ENCODE measurements around the gene PPP2R5A. TPM values are rescaled to one million over a fixed set of nuclear protein-coding genes. Genes with fewer than 3 reads are reported as not detected.
A peak's percentile ranks its signal among the peaks of the same experiment; 100 is the strongest.

The PPP2R5A gene
- total RNA-seq, 1 donor from 2014 or later, result 25.5 TPM

DNA sequence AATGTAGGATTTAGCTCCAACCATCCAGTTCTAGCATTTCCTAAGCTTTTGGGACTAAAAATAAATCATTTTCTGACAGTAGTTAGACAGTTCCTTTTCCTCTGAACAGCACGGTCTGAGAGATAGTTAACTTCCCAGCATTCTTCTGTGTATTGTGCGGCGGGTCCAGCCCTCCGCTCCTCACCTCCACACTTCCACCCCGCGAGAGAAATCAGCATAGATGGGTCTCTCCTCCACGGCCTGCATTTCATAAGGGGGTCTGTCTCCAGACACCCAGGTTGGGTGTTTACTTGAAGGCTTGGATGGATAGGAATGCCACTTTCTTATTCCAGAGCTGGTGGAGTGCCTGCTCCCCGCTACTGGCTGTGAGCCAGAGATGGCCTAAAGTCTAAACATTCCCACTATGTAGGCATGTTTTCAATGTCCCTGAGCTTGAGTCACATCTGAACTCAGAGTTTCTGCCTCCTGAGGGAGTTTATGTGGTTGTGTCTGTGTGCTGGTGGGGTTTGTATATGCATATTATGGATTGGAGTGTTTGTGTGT lies 38.0 kb upstream of the PPP2R5A start:
- H3K4me1 Mint-ChIP-seq (ENCODE audit: unreplicated experiment), result peaks cover 16% of the 10 kb centered on the region
- no peaks in the 10 kb centered on the region for H3K36me3 Mint-ChIP-seq (ENCODE audit: low read depth, unreplicated experiment)
- no peaks in the 10 kb centered on the region for H3K9me3 Mint-ChIP-seq (ENCODE audit: unreplicated experiment)
- H3K27ac Mint-ChIP-seq (ENCODE audit: unreplicated experiment), result no peak overlapping the region
- TF ChIP-seq CTCF (IDR thresholded peaks at IDR 0.05; ENCODE audit: unreplicated experiment), result no peak
- peaks cover 1% of the 10 kb centered on the region for H3K27me3 Mint-ChIP-seq (ENCODE audit: unreplicated experiment)
- no peak for DNase-seq (ENCODE audit: low spot score)
- H3K4me3 Mint-ChIP-seq (ENCODE audit: unreplicated experiment), result no peak overlapping the region

GRCh38 chr1:212247988-212248387 lies 37.2 kb upstream of the PPP2R5A start:
- no peaks in the 10 kb centered on the region for H3K9me3 Mint-ChIP-seq (ENCODE audit: unreplicated experiment)

DNA sequence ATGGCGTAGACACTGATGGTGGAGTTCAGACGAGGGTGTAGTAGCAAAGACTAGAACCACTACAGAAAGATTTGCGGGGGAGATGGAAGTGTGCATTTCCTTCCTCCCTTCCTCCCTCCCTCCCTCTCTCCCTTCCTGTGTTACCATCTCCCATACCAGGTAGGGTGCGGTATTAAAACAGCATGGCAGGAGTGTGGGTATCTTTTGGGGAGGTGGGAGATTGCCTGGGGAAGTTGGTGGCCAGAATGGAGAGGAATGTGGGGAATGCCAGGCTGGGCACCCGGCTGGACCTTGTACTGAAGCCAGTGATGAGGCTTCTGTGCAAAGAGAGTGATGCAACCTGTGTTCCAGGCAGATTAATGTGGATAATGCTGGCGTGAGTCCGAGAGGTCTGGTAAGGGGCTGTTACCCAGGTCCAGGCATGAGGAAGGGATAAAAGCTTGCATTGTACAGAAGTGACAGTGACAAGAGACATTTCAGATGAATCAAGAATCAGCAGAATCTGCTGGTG lies 30.3 kb upstream of the PPP2R5A start:
- Mint-ChIP-seq H3K4me1 (ENCODE audit: unreplicated experiment) (peaks cover 26% of the 10 kb centered on the region), H3K36me3 (ENCODE audit: low read depth, unreplicated experiment) (no peaks in the 10 kb centered on the region), H3K9me3 (ENCODE audit: unreplicated experiment) (no peaks in the 10 kb centered on the region), H3K4me3 (ENCODE audit: unreplicated experiment) (no peak overlapping the region), H3K27me3 (ENCODE audit: unreplicated experiment) (peaks cover 3% of the 10 kb centered on the region), H3K27ac (ENCODE audit: unreplicated experiment) (peak overlapping the region; percentile 4)
- no peak for DNase-seq (ENCODE audit: low spot score)
- no peak for TF ChIP-seq CTCF (IDR thresholded peaks at IDR 0.05; ENCODE audit: unreplicated experiment)

More at GRCh38 chr1:212247988-212248387, 37.2 kb upstream of the PPP2R5A start:
- DNase-seq (ENCODE audit: low spot score), result no peak
- H3K36me3 Mint-ChIP-seq (ENCODE audit: low read depth, unreplicated experiment), result no peaks in the 10 kb centered on the region
- H3K27me3 Mint-ChIP-seq (ENCODE audit: unreplicated experiment), result peaks cover 1% of the 10 kb centered on the region
- peaks cover 16% of the 10 kb centered on the region for H3K4me1 Mint-ChIP-seq (ENCODE audit: unreplicated experiment)
- no peak for TF ChIP-seq CTCF (IDR thresholded peaks at IDR 0.05; ENCODE audit: unreplicated experiment)
- H3K27ac Mint-ChIP-seq (ENCODE audit: unreplicated experiment), result no peak overlapping the region
- H3K4me3 Mint-ChIP-seq (ENCODE audit: unreplicated experiment), result no peak overlapping the region

DNA sequence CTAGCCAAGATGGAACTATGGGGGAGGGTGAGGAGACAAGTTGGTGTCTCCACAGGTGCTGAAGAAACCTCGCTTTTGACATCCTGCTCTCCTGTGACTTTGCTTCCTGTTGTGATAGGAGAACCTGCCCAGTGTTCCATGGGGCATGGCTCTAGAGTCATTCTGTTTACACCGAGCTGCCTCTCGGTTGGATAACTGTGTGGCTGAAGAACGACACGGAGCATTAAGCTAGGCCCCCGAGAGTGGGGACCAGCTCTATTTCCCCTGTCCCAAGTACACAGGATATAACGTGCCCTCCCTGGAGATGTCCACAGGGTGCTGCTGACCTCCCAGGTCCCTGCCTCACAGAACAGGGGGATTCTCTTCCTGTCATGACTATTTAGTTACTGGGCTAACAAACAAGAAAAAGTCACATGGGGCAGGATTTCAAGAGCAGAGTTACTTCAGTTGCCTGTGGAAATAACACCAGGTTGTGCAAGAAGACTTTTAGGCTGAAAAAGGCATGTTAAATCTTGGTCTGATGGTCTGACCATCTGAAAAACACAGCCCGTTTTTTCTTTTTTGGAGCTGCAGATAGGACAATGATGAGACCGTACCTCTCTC lies 29.4 kb upstream of the PPP2R5A start:
- peaks cover 3% of the 10 kb centered on the region for H3K27me3 Mint-ChIP-seq (ENCODE audit: unreplicated experiment)
- H3K4me3 Mint-ChIP-seq (ENCODE audit: unreplicated experiment), result no peak overlapping the region
- no peaks in the 10 kb centered on the region for H3K36me3 Mint-ChIP-seq (ENCODE audit: low read depth, unreplicated experiment)
- no peak overlapping the region for H3K27ac Mint-ChIP-seq (ENCODE audit: unreplicated experiment)
- TF ChIP-seq CTCF (IDR thresholded peaks at IDR 0.05; ENCODE audit: unreplicated experiment), result no peak
- H3K4me1 Mint-ChIP-seq (ENCODE audit: unreplicated experiment), result peaks cover 26% of the 10 kb centered on the region
- no peak for DNase-seq (ENCODE audit: low spot score)
- H3K9me3 Mint-ChIP-seq (ENCODE audit: unreplicated experiment), result no peaks in the 10 kb centered on the region

- no peak for TF ChIP-seq CTCF (IDR thresholded peaks at IDR 0.05; ENCODE audit: unreplicated experiment)
- Mint-ChIP-seq H3K27ac (ENCODE audit: unreplicated experiment) (no peak overlapping the region), H3K36me3 (ENCODE audit: low read depth, unreplicated experiment) (no peaks in the 10 kb centered on the region), H3K4me1 (ENCODE audit: unreplicated experiment) (peaks cover 26% of the 10 kb centered on the region), H3K27me3 (ENCODE audit: unreplicated experiment) (peaks cover 3% of the 10 kb centered on the region), H3K4me3 (ENCODE audit: unreplicated experiment) (no peak overlapping the region), H3K9me3 (ENCODE audit: unreplicated experiment) (no peaks in the 10 kb centered on the region)
- no peak for DNase-seq (ENCODE audit: low spot score)
Measured at GRCh38 chr1:212256369-212256768, 28.8 kb upstream of the PPP2R5A start.
